HL-60 (cell line): ENCODE measurements around the gene SH3BP1.

ENCODE experiments used
- POLR2AphosphoS5 ChIP-seq: IDR thresholded peaks from 2 replicates; pipeline ENCODE4 v1.6.1; 2012; ENCODE audit warnings: low read depth
- TF ChIP-seq, protein P1 (sequence below): IDR thresholded peaks from one replicate; pipeline ENCODE4 v1.5.1; 2011; ENCODE audit warnings: low read length, control low read depth, inconsistent platforms; ENCODE audit not compliant: insufficient read depth

- TF ChIP-seq, protein P1, sequence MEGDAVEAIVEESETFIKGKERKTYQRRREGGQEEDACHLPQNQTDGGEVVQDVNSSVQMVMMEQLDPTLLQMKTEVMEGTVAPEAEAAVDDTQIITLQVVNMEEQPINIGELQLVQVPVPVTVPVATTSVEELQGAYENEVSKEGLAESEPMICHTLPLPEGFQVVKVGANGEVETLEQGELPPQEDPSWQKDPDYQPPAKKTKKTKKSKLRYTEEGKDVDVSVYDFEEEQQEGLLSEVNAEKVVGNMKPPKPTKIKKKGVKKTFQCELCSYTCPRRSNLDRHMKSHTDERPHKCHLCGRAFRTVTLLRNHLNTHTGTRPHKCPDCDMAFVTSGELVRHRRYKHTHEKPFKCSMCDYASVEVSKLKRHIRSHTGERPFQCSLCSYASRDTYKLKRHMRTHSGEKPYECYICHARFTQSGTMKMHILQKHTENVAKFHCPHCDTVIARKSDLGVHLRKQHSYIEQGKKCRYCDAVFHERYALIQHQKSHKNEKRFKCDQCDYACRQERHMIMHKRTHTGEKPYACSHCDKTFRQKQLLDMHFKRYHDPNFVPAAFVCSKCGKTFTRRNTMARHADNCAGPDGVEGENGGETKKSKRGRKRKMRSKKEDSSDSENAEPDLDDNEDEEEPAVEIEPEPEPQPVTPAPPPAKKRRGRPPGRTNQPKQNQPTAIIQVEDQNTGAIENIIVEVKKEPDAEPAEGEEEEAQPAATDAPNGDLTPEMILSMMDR: no peak
- TF ChIP-seq POLR2AphosphoS5: no peak
Observed at GRCh38 chr22:37591823-37592404, 47.6 kb upstream of the SH3BP1 start.
